ENCODE results near the gene SLC24A4.

DNA sequence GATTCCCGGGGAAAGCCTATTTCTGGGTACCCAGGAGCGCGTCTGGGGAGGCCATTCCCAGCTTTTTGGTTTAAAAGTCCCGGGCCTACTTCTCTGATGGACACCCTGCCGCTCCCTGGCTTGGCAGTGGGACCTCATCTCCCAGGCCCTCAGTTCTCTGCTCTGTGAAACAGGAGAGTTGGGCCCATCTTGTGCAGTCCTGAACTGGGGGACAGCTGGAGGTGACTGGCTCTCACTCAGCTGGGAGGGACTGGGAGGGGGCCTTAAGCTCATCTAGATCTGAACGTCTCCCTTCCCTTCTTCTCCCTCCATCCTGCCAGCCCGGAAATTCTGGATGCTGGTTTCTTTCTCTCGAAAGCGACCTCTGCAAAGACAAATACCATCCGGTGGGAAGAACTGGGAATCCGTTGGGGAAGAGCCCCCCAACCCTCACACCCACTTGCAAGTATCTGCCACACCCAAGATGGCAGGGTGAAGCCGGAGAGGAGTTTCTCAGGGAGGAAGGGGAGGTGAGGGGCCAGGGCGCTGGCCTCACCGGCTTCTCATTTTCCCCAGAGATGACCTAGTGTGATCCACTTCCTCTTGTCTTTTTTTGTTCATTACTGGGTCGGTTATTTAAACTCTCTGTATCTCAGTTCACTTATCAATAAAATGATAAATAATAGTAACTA is 192.0 kb downstream of the SLC24A4 start:
- no peak for TF ChIP-seq POLR2AphosphoS5 (IDR thresholded peaks at IDR 0.05; ENCODE audit: low read depth, low read length)
- no peak for TF ChIP-seq POLR2A (IDR thresholded peaks at IDR 0.05; ENCODE audit: low read depth, low read length)
- TF ChIP-seq TAF1 (IDR thresholded peaks at IDR 0.05; ENCODE audit: low read depth, low read length): no peak
- TF ChIP-seq SPI1 (IDR thresholded peaks at IDR 0.05; ENCODE audit: low read depth, low read length): no peak
- TF ChIP-seq POU2F2 (IDR thresholded peaks at IDR 0.05; ENCODE audit: low read depth, low read length): no peak
